GM19452 (cell line): ENCODE results near the gene NUDT15.
A peak's percentile ranks its signal among the peaks of the same experiment; 100 is the strongest.
"Not testable (repeated sequence)": the region's sequence is repeated elsewhere in the genome, so short reads cannot be mapped to it uniquely, and the experiment has no call there.

Experiments
- ATAC-seq: cut with Tn5 transposase; IDR thresholded peaks from one replicate; pipeline ENCODE4 v1.9.1; 2021; ENCODE audit not compliant: unreplicated experiment

Gene NUDT15

GRCh38 chr13:48040896-48041295 lies 3.4 kb downstream of the NUDT15 start:
- ATAC-seq, result no peak

- no peak for ATAC-seq
Observed at GRCh38 chr13:48042894-48043293, 5.4 kb downstream of the NUDT15 start.

- peak; percentile 63 for ATAC-seq
Observed at GRCh38 chr13:48043789-48044503, 6.4 kb downstream of the NUDT15 start.

GRCh38 chr13:48050550-48050949 lies 13.0 kb downstream of the NUDT15 start:
- ATAC-seq, result no peak

- ATAC-seq, result no peak
Observed at GRCh38 chr13:48054601-48055000, 17.1 kb downstream of the NUDT15 start.

DNA sequence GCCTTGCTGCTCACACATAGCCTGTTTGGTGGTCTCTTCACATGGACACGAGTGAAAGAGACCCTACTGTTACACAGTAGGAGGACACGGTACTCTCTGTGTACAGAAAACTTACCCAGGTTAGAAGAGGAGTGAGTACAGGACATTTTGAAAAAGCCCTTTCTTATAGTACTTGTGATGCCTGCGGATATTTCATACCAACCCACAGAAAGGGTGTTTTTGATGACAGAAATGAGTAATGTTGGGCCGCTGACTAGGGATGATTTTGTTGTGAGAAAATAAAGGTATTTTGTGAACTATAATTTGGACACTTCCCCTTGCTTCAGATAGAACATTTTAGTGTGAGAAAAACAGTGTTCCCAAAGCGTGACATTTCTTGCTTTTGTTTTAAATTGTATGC lies 18.2 kb downstream of the NUDT15 start:
- ATAC-seq, result no peak

- not testable (repeated sequence) for ATAC-seq
Observed at GRCh38 chr13:48058536-48058935, 21.0 kb downstream of the NUDT15 start.

- ATAC-seq, result not testable (repeated sequence)
Observed at GRCh38 chr13:48059951-48060350, 22.4 kb downstream of the NUDT15 start.

DNA sequence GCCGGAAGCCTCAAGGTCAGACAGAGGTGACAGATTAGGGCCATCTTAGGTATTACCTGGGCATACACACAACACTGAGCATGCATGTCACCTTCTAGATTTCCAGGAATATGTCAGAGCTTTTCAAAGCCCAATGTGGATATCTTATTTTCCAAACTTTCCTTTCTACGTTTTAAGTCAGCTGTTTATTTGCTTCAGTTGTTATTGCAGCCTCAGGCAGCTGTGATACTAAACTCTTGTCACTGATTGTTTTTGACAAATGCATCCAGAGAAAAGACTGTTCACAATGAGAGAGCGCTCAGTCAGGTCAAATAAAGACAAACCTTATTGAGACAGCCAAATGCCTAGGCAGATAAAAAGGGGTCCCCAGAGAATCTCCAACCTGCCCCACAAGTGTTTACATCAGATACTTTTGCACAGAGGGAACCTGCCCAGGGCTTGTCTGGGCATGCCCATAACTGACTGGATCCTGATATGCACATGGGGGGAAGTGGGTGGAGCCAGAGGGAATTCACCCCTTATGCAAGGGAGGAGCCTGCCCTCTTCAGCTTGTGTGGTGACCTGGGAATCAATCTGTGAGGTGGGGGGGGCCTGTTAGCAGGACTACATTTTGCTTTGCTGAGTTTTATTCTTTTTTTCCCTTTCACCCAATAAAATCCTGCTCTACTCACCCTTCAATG lies 28.9 kb downstream of the NUDT15 start:
- ATAC-seq, result peak; percentile 75

DNA sequence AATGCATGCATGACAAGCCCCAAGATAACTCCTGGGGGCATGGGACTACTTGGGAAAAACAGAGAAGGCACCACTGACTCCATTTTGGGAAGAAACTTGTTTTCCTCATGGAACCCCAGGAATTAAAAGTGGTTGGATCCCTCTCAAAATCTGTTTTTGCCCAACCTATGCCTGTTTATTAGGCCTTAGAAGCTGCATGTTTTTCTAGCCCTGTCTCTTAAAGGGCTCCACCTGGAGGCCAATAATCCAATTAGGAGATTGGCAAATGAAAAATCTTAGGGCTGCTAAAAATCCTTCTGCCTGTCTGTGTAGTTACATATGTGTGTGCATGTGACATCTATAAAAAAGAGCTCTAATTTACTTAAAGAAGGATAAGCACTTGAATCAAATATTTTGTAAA lies 30.5 kb downstream of the NUDT15 start:
- ATAC-seq, result no peak

DNA sequence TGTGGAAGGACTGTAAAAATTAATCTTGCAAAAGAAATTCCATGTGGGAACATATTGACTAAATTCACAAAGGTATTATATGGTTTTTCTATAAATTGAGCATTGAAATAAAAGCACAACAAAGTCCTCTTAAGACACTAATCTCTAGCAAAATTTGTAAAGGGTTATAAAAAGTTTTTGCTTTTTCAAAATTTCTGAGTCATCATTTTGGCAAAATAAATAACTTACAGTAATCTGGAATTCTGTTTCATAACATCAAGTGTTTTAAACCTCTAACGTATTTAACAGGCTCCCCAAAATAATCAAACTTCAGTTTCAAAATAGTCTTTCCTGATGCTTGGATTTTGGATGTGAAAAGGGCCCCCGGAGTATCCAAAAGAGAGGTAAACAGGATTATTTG lies 31.4 kb downstream of the NUDT15 start:
- ATAC-seq, result no peak

GRCh38 chr13:48069573-48069972 lies 32.0 kb downstream of the NUDT15 start:
- ATAC-seq, result no peak

- ATAC-seq, result no peak
Observed at GRCh38 chr13:48070942-48071341, 33.4 kb downstream of the NUDT15 start.

DNA sequence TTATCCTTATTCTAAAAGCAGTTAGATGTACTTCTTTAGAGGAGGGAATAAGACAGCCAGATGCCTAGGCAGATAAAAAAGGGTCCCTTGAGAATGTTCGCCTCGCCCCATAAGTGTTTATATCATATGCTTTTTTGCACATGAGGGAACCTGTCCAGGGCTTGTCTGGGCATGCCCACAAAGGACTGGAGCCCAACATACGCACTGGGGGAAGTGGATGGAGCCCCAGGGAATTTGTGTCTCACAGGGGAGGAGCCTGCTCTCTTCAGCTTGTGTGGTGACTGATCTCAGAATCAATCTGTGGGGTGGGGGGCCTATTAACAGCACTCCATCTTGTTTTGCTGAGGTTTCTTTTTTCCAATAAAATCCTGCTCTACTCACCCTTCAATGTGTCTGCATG lies 34.8 kb downstream of the NUDT15 start:
- ATAC-seq, result no peak

- ATAC-seq, result no peak
Observed at GRCh38 chr13:48072787-48073186, 35.3 kb downstream of the NUDT15 start.

GRCh38 chr13:48074006-48074405 lies 36.5 kb downstream of the NUDT15 start:
- no peak for ATAC-seq

DNA sequence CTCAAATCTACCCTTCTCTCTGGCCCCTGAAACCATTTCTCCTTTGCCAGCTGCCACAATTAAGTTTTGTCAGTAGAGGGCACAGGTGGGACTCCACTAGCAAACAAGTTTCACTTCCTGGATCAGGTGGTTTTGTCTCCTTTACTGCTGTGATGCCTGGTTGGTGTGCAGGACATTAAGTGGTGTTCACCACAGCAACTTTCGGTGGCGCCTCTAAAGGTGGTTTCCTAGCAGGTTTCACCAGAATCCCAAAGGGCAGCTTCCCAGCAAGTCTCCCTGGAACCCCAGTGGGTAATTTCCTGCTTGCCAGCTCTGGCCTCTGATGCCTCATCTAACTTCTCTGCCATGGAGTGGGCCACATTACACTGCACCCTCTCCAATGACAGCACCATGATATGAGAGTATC lies 40.7 kb downstream of the NUDT15 start:
- peak; percentile 99 for ATAC-seq

DNA sequence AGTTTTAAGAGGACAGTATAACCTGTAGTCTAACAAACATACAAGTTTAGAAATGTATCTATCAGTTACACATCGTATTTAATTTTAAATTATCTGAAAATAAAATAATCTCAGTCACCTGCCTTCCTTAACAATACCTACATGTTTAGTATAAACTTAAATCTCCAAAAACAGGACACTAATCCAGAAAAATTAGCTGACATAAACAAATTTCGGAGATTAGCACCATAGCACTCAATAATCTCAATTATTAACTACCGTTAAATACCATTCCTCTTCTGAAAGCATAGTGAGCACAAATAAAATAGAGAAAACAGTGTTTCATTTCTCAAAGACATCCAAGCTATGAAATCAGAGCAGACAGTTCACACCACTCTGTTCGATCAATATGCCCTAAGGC lies 44.2 kb downstream of the NUDT15 start:
- no peak for ATAC-seq

GRCh38 chr13:48086272-48086671 lies 48.7 kb downstream of the NUDT15 start:
- no peak for ATAC-seq

GRCh38 chr13:48093588-48093987 lies 56.1 kb downstream of the NUDT15 start:
- ATAC-seq, result no peak

GRCh38 chr13:48094404-48094780 lies 56.9 kb downstream of the NUDT15 start:
- ATAC-seq, result peak; percentile 9

DNA sequence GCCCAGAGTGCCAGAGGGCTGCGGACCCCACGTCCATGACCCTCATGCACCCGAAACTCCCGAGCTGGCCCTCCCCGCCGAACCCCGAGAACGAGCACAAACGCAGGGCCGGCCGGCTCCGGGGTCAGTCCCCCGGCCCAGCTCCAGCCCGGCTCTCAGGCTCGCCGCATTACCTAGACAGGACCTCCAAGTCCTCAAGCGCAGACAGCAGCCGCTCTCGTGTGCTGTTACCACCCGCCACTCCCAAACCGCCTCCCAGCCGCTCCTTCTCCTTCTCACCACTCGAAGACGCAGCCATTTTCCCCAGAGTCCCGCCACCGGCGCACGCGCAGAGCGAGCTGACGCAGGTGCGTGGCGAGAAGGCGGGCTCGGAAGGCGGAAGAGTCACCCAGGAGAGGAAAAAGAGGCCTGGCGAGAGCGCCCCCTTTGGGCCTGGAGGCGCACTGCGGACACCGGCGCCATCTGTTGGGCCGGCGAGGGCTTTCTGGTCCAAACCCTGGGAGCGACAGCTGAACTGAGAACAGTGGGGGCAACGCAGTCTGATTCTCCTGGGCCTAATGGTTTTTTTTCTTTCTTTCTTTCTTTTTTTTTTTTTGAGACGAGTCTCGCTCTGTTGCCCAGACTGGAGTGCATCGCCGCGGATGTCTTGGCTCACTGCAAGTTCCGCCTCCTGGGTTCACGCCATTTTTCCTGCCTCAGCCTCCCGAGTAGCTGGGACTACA lies 57.4 kb downstream of the NUDT15 start, which contains the start of gene MED4:
Gene MED4 (minus strand): TSS at position 324 of the 722 bp plus-strand sequence. CDS start 26 bp downstream, at position 298.
- ATAC-seq, result peak; percentile 91
